Measurements from ENCODE around the gene SETD3. TPM values are rescaled to one million over a fixed set of nuclear protein-coding genes. Genes with fewer than 3 reads are reported as not detected.

The SETD3 gene
- total and polyA plus RNA-seq, 9 donors, result 27.9 to 133 (median 79.2) TPM

GRCh38 chr14:99463974-99464373, 16.7 kb downstream of the SETD3 start:
- no peaks in the 10 kb centered on the region for H3K9me3 ChIP-seq
- TF ChIP-seq CTCF (IDR thresholded peaks at IDR 0.05) (no peak), EP300 (IDR thresholded peaks at IDR 0.05) (no peak), POLR2A (IDR thresholded peaks at IDR 0.05) (no peak)
- no peak overlapping the region for H3K27ac ChIP-seq
- no peak for DNase-seq
- no peaks in the 10 kb centered on the region for H3K27me3 ChIP-seq
- no peaks in the 10 kb centered on the region for H3K36me3 ChIP-seq
- 81 to 87% (median 82%) methylated on average over 4 of the region's 4 CpGs for WGBS, 3 donors
- peaks cover 11% of the 10 kb centered on the region for H3K4me1 ChIP-seq (ENCODE audit: insufficient read depth)
- no peak overlapping the region for H3K4me3 ChIP-seq
- intact Hi-C loops (cut with DNase I), result no loop called here

- peaks cover 8% of the 10 kb centered on the region for H3K4me1 ChIP-seq (ENCODE audit: insufficient read depth)
- 65 to 73% (median 71%) methylated on average over 6 of the region's 6 CpGs for WGBS, 3 donors
- no peaks in the 10 kb centered on the region for H3K27me3 ChIP-seq
- intact Hi-C loops (cut with DNase I), result no loop called here
- TF ChIP-seq POLR2A (IDR thresholded peaks at IDR 0.05) (no peak), CTCF (IDR thresholded peaks at IDR 0.05) (no peak), EP300 (IDR thresholded peaks at IDR 0.05) (no peak)
- H3K27ac ChIP-seq, result no peak overlapping the region
- H3K9me3 ChIP-seq, result no peaks in the 10 kb centered on the region
- DNase-seq, result no peak
- no peaks in the 10 kb centered on the region for H3K36me3 ChIP-seq
- no peak overlapping the region for H3K4me3 ChIP-seq
These were observed 18.4 kb downstream of the SETD3 start for GRCh38 chr14:99462210-99462609.

- intact Hi-C loops (cut with DNase I), result no loop called here
- Histone ChIP-seq H3K4me1 (ENCODE audit: insufficient read depth) (peaks cover 8% of the 10 kb centered on the region), H3K27ac (no peak overlapping the region), H3K27me3 (no peaks in the 10 kb centered on the region), H3K4me3 (no peak overlapping the region), H3K9me3 (no peaks in the 10 kb centered on the region), H3K36me3 (no peaks in the 10 kb centered on the region)
- TF ChIP-seq EP300 (IDR thresholded peaks at IDR 0.05) (no peak), CTCF (IDR thresholded peaks at IDR 0.05) (no peak), POLR2A (IDR thresholded peaks at IDR 0.05) (no peak)
- DNase-seq, result no peak
- 93 to 97% (median 95%) methylated on average over 5 of the region's 5 CpGs for WGBS, 3 donors
These were observed 19.1 kb downstream of the SETD3 start for GRCh38 chr14:99461411-99462085.

- WGBS, 3 donors, result 80 to 86% (median 81%) methylated on average over 3 of the region's 3 CpGs
- no peak for DNase-seq
- intact Hi-C loops (cut with DNase I), result no loop called here
- TF ChIP-seq POLR2A (IDR thresholded peaks at IDR 0.05) (no peak), CTCF (IDR thresholded peaks at IDR 0.05) (no peak), EP300 (IDR thresholded peaks at IDR 0.05) (no peak)
- Histone ChIP-seq H3K9me3 (no peaks in the 10 kb centered on the region), H3K27ac (no peak overlapping the region), H3K4me1 (ENCODE audit: insufficient read depth) (peaks cover 8% of the 10 kb centered on the region), H3K27me3 (no peaks in the 10 kb centered on the region), H3K4me3 (no peak overlapping the region), H3K36me3 (no peaks in the 10 kb centered on the region)
These were observed 19.9 kb downstream of the SETD3 start for GRCh38 chr14:99460793-99461192.

Data from ovary (tissue), 9 donors.